ENCODE results near the gene NXNL2. TPM values are rescaled to one million over a fixed set of nuclear protein-coding genes. Genes with fewer than 3 reads are reported as not detected.

NXNL2 gene
- 0.38 and 2.5 TPM in 2 replicates for total RNA-seq

DNA sequence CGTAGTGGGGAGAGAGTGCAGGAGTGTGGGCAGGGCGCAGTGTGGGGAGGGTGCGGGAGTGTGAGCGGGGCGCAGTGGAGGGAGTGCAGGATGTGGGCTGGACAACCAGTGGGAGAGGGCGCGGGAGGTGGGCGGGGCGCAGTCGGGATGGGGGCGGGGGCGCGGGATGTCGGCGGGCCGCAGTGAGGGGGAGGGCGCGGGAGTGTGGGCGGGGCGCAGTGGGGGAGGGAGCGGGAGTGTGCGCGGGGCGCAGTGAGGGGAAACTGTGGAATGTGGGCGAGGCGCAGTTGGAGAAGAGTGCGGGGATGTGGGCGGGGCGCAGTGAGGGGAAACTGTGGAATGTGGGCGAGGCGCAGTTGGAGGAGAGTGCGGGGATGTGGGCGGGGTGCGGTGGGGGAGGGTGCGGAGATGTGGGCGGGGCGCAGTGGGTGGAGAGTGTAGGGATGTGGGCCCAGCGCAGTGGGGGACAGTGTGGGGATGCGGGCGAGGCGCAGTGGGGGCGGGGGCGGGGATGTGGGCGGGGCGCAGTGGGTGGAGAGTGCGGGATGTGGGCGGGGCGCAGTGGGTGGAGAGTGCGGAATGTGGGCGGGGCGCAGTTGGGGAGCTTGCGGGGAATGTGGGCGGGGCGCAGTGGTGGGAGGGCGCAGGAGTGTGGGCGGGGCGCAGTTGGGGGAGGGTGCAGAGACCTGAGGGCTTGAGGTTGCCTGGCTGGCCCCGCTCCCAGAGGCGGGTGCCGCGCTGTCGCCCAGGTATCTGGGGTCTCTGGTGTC, at the start of gene NXNL2:
Gene NXNL2, plus strand, starts transcription at position 723 of the 770 bp plus-strand sequence. CDS start 257 bp downstream, outside the sequence.

Other genes with a start within 250 kb of the NXNL2 start
- 88.5 and 95.5 TPM in 2 replicates for gene SPIN1, start 146.7 kb upstream of the NXNL2 start, total RNA-seq